ENCODE results near the gene RRP1B. TPM values are rescaled to one million over a fixed set of nuclear protein-coding genes. Genes with fewer than 3 reads are reported as not detected.
"Not testable (repeated sequence)": the region's sequence is repeated elsewhere in the genome, so short reads cannot be mapped to it uniquely, and the experiment has no call there.

Gene RRP1B
- polyA plus RNA-seq, 1 donor: 27.9 TPM

DNA sequence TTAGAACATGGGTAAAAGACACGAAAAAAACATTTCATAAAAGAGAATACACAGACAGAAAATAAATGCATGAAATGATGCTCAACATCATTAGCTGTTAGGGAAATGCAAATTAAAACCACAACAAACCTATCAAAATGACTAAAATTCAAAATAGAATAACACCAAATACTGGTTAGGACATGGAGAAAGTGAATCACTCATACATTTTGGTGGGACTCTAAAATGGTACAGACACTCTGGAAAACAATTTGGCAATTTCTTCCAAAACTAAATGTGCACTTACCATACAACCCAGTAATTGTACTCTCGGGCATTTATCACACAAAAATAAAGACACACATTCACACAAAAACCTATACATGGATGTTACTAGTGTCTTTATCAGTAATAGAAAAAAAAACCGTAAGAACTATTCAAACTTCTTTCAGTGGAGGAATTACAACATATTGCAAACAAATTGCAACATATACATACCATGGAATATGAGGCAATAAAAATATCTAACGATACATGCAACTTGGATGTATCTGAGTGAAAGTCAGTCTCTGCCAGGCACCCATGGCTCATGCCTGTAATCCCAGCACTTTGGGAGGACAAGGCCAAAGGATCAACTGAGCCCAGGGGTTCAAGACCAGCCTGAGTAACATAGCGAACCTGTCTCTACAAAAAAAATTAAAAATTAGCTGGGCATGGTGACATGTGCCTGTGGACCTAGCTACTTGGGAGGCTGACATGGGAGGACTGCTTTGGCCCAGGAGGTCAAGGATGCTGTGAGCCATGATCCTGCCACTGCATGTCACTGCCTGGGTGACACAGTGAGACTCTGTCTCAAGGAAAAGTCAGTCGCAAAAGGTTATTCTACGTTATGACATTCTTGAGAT, 19.6 kb upstream of the RRP1B start:
- DNase-seq: no peak

- no peak for DNase-seq
Observed at GRCh38 chr21:43640400-43640799, 19.0 kb upstream of the RRP1B start.

GRCh38 chr21:43643193-43643592, 16.2 kb upstream of the RRP1B start:
- no peak for DNase-seq

- no peak for DNase-seq
Observed at GRCh38 chr21:43644071-43644470, 15.3 kb upstream of the RRP1B start.

DNA sequence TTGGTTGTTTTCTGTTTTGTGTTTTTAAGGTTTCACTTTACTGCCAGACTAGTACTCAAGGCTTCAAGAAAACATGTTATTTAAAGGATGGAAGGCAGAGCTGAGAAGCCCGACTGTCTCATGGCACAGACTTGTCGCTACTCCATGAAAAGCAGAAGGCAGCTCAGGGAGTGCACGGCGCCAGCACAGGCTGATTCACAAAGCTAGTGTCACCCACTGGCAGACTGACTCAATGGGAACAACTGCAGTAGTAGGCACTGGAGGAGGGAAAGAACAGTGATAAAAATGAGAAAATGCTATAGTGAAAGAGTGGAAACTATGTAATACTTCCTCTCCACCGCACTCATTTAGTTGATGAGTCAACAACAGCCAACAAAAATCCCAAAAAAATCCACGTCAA, 14.8 kb upstream of the RRP1B start:
- no peak for DNase-seq

DNA sequence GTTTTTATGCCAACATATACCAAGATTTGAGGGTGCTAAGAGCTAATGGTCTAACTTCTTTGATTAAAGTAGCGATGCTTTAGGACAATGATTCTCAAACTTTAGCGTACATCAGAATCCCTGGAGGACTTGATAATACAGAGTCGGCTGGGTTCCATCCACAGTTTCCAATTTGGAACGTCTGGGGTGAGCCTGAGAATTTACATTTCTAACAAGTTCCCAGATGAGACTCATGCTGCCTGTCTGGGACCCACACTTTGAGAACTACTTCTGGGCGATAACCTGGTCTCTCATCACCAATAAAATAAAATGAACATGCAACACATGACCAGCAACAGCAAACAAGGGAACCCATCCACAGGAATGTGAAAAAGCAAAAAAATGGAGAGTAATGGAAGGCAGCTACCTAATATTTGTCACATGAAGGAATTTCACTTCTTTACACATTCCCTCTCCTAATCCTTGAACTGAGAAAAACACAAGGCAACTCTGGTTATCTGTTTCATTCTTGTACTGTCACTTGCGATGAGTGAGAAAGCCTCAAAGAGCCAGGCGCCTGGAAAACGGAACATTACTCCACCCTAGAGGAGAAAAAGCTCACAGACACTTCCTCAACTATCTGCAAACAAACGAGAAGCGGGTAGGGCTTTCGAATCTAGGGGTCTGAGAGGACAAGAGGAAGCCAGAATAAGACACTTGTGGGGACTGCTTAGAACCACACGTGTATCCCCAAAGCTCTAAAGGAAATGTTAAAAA, 14.0 kb upstream of the RRP1B start:
- DNase-seq: peak; percentile 78

- DNase-seq: no peak
Observed at GRCh38 chr21:43645976-43646375, 13.4 kb upstream of the RRP1B start.

- peak; percentile 87 for DNase-seq
Observed at GRCh38 chr21:43646550-43647260, 12.7 kb upstream of the RRP1B start.

GRCh38 chr21:43648171-43648570, 11.2 kb upstream of the RRP1B start:
- no peak for DNase-seq

DNA sequence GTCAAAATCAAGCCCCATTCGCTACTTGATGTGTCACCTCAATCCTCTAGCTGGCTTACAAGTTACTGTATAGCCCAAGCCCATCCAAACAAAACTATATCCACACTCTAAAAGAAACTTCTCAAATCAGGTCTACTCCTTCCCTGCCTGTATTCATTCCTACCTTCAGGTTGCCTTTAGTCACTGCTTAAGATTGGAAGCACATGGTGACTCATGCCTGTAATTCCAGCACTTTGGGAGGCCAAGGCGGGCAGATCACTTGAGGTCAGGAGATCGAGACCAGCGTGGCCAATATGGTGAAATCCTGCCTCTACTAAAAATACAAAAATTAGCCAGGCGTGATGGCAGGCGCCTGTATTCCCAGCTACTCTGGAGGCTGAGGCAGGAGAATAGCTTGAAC, 7.4 kb upstream of the RRP1B start:
- not testable (repeated sequence) for DNase-seq

DNA sequence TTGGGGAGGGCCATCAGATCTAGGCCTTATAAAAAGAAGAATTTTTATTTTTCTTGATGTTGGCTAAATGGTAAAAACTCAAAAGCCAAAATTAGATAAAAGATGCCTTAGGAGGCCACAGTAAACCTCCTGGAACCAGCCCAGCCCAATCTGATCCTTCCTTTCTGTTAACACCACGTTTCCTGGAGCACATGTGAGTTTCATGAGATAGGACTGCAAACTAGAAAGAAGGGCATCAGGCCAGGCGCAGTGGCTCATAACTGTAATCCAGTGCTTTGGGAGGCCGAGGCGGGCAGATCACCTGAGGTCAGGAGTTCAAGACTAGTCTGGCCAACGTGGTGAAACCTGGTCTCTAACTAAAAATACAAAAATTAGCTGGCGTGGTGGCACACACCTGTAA, 6.7 kb upstream of the RRP1B start:
- no peak for DNase-seq

DNA sequence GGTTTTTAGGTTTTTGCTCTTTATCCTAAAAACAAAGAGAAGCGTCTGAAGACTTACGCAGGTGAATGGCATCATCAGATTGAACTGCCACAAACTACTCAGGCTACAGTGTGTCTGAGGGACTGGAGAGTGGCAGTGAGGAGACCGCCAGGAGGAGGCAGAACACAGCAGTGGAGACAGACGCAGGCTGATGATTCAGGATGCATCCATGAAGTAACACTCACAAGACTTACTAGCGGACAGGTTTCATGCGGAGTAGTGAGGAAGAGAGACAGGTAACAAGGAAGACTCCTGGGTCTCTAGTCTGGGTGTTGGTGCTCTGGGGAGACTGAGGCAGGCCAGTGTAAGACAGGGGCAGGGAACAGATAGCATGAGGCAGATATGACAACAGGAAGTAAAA, 5.7 kb upstream of the RRP1B start:
- DNase-seq: no peak

DNA sequence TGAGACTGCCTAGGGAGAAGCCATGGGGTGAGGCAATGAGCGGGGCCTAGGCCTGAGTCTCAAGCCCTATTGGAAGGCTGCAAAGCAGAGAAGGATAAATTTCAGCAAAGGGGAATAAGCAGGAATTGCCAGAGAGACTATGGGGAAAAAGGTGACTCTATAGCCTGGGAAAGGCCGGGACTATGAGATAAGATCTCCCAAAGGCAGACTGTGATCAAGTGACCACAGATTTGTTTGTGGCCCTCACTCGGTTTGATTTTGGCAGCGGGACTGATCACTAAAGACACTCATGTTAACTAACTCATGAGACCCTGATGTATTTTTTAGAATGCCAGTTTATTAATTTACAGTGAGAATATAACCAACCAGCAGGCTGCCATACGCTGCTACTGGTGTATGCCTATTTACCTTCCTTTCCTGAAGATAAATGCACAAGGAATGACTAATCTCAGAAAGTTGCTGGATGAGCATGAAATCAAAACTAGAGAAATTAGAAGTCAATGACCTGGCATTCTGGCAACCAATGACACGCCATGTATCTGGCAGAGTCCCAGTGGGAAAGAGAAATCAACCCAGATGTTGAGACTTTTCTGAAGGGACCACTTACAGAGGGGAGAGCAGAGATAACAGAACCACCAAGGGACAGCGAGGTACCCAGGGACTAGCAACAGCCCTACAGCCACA, 4.4 kb upstream of the RRP1B start:
- no peak for DNase-seq

DNA sequence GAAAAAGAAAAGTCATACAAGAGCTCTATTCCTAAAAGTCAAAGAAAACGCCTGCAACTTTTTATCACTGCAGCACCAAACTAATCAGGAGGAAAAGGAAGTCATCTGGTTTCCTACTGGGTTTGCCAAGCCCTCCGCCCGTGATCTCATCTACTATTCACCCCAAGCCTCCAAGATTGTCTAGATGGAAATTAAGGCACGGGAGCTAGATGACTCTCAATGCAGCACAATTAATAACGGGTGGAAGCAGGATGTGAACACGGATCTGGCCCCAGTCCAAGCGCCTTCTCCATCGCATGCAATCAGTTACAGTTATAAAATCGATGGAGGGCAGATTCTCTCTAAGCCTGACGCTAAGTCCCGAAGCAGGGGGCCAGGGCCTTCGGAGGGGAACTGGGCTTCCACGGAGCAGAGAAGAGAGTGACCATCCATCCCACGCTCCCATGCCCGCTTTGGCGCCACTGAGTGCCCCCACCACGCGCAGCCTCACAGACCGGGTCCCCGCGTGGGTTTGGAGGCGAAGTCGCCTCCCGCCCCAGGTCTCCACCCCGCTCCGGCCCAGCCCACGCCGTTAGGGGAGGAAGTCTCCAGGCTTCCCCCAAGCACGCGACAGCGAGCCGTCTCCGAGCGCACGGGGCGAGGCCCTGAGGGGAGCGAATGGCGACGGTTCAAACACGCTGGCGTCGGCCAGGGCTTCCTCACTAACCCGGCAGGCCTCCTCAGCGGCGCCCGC, 1.8 kb upstream of the RRP1B start:
- DNase-seq: no peak

DNA sequence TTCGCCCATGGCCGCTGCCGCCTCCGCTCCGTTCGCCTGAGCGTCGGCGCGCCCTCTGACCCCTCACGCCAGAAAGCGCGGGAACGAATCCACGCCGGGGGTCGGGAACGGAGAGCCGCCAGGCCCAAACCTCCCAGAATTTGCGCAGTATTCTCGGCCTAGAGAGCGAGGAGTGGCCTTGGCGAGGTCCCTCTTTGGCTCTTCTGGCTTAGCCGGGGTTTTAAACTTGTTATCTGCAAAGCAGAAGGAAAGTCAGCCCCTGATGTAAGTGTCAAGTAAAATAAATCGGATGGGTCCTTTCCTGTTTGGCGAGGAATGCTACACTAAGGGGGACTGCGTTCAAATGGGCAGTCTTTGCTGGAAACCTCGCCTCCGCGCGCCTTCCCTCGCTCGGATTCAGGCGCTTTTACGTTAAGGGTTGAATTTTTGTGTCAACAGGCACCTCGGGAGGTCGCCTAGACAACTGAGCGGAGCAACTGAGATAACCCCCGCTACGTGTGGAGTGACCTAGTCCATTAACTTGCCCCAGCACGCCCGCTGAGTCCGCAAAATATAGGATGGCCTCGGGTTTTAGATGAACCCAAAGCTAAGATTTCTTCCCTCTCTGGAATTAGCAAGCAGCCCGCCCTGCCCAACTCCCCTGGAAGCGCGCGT, 1.1 kb upstream of the RRP1B start:
- DNase-seq: no peak

- DNase-seq: no peak
Observed at GRCh38 chr21:43658769-43659135, 608 bp upstream of the RRP1B start.

GRCh38 chr21:43662286-43662685, 2.9 kb downstream of the RRP1B start:
- no peak for DNase-seq

DNA sequence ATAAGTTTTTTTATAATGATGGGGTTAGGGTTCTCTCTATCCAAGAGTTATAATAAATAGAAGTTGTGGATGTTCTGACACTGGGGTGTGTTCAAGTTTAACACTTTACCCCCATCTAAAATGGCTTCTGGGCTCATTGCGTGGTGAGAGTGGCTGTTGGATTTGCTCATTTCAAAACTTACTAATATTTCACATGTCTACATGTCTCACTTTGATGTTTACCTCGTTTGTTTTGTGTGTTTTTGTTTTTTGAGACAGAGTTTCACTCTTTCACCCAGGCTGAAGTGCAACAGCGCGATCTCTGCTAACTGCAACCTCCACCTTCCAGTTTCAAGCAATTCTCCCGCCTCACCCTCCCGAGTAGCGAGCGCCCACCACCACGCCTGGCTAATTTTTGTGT, 3.7 kb downstream of the RRP1B start:
- no peak for DNase-seq

GRCh38 chr21:43664358-43664757, 5.0 kb downstream of the RRP1B start:
- no peak for DNase-seq

DNA sequence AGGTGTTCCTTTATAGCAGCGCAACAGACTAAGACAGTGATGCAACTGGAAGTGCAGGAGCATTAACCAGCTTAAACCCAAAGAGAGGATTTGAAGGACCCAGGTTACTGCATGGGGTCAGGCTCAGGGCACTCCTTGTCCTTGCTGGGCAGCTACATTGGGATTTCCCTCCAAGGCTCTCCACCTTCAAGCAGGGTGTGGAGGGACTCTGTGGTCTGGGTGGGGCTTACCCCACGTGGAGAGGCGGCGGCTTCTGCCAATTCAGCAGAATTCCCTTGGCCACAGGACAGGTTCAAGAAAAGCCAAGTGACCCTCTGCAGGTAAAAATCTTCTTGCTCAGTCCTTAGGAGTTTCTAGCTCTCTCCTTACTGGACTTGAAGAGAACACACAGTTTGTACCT, 6.5 kb downstream of the RRP1B start:
- DNase-seq: no peak

GRCh38 chr21:43667191-43667904, 8.0 kb downstream of the RRP1B start:
- no peak for DNase-seq
